HG02798 (cell line): ENCODE results near the gene STPG2.
"Not testable (repeated sequence)": the region's sequence is repeated elsewhere in the genome, so short reads cannot be mapped to it uniquely, and the experiment has no call there.

Source experiments
- ATAC-seq: cut with Tn5 transposase; IDR thresholded peaks from one replicate; pipeline ENCODE4 v1.9.1; 2021; ENCODE audit warnings: mild to moderate bottlenecking; ENCODE audit not compliant: unreplicated experiment, poor library complexity

Gene STPG2

DNA sequence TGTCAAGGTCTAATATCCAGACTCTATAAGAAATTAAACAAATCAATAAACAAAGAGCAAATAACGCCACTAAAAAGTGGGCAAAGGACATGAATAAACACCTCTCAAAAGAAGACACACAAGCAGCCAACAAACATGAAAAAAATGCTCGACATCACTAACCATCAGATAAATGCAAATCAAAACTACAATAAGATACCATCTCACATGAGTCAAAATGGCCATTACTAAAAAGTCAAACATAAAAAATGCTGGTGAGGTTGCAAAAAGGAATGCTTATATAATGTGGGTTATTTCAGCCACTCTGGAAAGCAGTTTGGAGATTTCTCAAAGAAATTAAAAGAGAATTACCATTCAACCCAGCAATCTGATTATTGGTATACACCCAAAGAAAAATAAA is 481.1 kb downstream of the STPG2 start:
- ATAC-seq = no peak

DNA sequence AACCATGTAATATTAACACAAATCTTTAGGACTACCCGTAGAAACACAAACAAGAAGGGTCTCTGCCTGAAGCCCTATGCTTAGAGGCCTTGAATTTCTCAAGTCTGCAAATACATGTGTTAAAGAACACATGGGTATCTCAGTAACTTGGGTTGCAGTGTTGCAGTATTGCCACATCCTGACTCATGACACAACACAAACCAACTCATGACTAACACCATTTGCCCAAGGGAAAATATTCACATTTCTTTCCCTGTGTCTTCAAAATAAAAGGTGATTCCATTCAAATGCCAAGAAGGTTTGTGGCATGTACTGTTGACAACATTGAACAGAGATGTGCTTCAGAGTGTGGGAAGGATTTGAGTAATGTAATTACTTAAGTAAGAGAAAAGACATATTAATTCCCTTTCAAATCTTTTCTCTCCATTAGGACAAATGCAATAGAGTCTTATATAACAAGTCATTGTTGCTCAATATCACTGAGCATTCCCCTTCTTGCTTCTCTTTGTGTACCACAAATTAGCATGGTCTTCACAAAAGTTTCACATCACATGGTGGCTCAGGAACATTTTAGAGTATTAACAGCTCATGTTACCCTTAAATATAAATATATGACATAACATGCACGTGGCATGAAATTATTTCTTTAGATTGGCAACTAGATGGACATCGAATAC is 487.1 kb downstream of the STPG2 start:
- ATAC-seq = no peak

DNA sequence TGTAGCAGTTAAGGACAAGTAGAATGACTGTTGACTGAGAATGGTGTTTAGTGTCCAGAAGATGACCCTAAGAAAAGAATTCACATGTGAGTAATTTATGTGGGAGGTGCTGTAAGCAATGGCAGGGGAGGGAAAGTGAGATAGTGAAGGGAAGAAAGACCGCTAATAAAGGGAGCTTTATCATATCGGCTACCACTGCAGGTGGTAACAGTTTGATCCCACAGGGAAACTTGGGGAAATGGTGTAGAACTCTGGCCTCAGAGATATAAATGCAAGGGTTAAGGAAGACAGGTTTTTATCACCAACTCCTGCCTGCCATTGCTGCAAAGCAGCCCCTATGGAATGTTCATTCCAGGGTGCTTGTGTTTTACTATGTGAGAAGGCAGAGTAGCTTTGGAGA is 489.6 kb downstream of the STPG2 start:
- ATAC-seq = no peak

DNA sequence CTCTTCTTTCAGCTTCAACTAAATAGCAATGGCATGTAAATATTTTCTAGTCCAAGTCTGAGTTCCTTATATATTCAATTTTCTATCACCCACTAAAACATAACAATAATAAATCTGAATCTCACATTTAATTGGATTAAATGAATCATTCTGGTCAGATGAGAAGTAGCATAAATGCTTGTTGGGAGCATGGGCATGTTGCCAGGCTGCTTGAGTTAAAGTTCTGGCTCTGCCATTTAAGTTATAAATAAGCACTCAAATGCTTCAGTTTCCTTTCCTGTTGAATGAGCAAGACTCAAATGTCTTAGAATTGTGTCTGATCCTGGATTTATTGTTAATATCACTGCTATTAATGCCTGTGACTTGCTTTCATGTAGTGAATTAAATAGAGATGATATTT is 496.3 kb downstream of the STPG2 start:
- no peak for ATAC-seq

DNA sequence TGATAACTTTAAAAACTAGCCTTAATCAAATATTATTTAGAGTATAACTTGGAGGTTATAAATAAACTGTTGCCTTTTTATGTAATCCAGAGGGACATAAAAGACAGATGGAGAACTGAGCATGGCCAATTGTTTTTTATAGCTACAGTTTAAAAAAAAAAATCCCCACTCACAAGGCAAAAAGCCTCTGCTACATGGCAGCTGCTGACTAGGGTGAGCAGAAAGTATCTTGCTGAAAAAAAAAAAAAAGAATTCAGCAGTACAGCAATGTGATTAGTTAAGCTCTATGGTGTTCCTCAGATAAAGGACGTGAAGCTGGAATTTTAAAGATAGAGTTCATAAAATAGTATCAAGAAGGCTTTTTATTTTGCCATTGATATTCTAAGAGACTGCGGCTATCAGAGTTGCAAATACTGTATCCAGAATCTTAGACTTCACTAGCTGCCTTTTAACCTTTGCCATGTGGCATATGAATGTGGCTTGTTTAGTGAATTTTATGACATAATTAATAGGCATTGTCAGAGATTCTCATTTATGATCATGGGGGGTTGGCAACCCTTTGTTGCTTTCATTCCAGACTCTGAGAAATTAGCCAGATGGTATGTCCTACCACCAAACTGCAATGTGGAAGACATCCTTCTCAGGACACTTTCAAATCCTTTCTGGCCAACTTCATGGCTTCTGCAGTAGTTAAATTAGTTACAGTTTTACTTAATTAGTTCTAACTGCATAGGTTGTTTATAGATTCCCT is 498.0 kb downstream of the STPG2 start:
- no peak for ATAC-seq

DNA sequence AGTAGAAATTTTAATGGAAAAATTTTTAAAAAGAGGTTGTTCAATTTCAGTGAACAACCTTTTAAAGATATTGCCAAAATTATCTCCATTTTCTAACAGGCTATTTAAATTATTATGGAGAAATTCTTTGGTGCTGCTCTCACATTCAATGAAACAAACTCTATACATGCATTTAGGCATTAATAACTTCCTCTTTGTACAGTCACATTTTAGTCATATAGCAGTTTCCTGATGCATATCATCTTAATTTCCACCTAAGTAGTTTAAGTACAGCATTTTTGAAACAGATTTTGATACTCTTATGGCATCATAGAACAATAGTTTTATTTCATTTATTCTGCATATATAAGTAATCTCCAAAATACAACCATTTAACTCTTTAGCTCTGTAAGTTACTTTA is 500.1 kb downstream of the STPG2 start:
- ATAC-seq = no peak

DNA sequence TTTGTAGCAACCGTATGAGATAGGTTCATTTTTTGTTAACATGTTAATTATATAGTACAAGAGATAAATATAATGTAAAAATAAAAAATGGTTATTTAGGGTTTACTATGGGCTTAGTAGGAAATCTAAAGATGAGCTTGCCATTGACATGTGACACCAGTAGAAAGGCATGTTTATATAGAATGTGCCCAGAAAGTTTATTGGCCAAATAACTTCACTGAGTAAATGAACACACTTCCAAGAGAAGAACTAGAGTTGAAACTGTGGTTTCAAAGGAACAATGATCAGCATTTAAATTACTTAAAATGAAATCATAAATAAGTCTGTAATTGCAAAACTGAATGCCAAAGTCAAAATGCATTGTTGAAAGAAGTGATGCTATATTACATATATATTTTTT is 503.3 kb downstream of the STPG2 start:
- no peak for ATAC-seq

DNA sequence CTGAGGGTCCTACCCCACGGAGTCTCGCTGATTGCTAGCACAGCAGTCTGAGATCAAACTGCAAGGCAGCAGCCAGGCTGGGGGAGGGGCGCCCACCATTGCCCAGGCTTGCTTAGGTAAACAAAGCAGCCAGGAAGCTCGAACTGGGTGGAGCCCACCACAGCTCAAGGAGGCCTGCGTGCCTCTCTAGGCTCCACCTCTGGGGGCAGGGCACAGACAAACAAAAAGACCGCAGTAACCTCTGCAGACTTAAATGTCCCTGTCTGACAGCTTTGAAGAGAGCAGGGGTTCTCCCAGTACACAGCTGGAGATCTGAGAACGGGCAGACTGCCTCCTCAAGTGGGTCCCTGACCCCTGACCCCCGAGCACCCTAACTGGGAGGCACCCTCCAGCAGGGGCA is 509.4 kb downstream of the STPG2 start:
- not testable (repeated sequence) for ATAC-seq

DNA sequence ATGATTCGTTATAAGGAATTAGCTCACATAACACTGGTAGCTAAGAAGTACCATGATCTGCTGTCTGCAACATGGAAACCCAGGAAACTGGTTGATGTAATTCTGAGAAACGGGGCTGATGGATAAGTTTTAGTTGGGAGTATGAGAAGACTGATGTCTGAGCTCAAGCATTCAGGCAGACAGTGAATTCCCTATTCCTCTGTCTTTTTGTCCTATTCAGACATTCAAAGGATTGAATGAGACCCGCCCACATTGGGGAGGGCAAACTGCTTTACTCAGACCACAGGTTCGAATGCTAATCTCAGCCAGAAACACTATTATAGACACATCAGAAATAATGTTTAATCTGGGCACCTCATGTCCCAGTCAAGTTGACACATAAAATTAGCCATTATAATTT is 515.5 kb downstream of the STPG2 start:
- no peak for ATAC-seq

DNA sequence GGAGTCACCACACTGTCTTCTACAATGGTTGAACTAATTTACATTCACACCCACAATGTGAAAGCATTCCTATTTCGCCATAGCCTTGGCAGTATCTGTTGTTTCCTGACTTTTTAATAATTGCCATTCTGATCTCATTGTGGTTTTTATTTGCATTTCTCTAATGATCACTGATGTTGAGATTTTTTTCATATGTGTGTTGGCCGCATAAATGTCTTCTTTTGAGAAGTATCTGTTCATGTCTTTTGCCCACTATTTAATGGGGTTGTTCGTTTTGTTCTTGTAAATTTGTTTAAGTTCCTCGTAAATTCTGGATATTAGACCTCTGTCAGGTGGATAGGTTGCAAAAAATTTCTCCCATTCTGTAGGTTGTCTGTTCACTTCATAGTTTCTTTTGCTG is 519.1 kb downstream of the STPG2 start:
- no peak for ATAC-seq

DNA sequence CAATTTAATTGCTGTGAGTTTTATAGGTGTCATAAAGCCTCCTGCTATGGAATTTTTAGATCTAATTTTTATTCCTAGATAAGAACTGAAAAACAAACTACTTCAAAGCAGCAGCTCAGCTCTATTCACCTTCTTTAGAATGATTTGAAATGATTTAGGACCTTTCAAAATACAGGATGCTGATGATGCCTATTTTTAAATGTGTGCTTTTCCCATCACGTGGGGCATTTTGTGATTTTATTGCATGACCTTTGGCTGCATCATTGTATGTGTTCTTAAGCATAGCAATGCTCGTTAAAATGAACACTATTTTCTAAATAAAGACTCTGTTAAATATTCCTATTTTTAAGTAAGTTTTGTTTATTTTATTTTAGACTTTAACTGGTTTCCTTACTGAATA is 537.3 kb downstream of the STPG2 start:
- ATAC-seq = no peak

DNA sequence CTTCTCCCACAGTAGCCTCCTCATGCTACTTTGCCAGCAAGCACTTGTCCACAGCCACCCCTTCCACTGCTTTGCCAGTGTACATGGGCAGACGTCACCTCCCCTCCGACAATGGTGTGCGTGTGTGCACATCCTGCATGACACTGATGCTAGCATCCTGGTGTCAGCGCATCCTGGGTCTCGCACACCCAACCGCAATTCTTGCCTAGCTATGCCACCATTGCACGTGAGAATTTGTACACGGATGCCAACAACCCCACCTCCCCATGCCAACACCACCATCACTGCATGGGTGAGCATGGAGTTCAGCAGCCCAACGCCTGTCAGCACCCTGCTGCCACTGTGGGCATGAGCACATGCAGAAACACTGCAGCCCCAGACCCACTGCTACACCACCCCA is 550.0 kb downstream of the STPG2 start:
- no peak for ATAC-seq

DNA sequence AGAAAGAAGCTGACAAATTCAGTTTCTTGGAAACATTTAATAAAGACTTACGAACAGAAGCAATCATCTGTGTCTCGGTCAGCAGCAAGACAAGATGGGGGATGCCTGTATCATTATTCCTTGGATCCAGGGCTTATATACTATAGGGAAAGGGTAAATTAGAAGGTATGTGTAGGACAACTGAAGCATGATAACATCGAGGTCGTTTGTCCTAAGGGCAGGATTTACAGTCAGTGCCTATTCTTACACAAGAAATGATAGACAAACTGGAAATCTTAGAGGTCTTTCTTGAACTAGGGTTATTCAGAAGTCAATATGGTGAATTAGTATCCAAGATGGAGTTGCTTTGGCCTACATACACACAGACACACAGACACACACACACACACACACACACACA is 553.0 kb downstream of the STPG2 start:
- ATAC-seq = no peak

DNA sequence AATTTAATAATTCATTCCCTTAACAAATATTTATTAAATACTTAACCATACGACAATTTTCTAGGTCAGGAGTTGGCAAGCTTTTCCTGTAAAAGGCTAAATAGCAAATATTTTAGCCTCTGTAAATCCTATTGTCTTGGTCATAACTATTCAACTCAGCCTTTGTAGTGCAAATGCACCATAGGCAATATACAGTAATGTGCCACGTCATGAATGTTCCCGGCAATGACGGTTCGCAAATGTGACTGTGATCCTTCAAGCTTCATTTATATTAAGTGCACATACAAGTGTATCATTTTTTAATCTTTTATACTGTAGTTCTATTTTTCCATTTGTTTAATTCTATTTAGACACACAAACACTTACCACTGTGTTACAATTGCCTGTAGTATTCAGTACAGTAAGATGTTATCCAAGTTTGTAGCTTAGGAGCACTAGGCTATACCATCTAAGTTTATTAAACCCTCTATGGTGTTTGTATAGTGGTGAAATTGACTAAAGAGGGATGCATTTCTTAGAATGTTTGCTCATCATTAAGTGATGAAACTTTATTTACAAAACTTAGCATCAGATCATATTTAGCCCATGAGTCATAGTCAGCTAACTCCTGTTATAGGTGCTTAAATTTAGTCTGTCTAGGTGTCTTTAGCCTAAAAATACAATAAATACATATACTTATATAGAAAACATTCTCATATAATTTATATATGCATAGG is 553.6 kb downstream of the STPG2 start:
- ATAC-seq = no peak

DNA sequence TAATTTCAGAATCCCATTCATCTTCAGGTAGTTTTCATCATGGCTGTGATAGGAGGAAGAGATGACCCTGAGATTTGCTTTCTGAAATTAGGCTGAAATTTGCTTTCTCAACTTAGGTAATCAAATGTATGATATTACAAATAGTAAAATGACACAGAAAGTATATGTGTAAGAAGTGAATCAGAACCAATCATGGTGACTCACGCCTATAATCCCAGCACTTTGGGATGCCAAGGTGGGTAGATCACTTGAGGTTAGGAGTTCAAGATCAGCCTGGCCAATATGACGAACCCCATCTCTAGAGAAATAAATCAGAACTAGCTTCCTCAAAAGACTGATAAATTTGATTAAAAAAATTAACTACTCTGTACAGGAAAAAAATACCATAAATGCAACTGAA is 555.4 kb downstream of the STPG2 start:
- no peak for ATAC-seq

DNA sequence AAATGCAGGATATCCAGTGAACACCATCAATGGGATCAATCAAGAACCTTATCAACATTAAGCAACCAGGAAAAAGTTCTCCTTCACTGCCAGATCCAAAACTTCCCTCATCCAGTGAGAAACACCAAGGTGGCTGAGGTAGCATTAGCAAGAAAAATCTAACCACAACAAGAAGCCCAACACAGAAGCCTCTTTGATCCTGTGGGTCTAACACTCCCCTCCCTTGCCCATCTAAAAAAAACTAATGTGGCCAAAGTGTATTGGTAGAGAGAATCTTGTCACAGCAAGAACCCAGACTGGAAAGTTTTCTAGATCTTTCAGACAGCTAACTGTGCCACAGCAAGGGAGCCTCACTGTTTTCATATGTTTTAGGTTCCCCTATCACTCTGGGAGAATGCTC is 558.0 kb downstream of the STPG2 start:
- no peak for ATAC-seq

DNA sequence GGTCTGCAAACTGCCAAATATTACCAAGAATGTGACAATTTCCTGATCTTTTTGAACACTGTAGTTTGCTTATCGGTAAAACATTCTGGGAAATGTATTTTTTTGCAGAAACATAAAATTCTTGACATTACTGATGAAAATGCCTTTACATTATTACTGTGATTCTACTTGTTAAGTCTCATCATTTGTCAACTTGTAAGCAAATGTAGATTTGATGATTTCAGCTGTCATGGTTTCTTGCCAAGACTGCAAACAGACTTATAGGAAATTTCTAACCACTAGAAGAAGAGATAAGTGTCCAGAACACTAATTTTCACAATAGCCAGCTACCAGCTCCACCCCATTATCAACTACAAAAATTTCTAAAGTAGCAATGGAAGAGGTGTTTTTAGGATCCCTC is 560.4 kb downstream of the STPG2 start:
- ATAC-seq = no peak

DNA sequence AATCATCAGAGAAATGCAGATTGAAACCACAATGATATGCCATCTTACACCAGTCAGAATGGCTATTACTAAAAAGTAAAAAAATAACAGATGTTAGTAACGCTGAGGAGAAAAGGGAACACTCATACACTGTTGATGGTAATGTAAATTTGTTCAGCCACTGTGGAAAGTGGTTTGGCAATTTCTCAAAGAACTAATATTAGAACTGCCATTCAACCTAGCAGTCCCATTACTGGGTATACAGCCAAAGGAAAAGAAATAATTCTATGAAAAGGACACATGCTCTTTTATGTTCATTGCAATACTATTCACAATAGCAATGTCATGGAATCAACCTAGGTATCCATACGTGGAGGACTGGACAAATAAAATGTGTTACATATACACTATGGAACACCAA is 566.3 kb downstream of the STPG2 start:
- no peak for ATAC-seq

DNA sequence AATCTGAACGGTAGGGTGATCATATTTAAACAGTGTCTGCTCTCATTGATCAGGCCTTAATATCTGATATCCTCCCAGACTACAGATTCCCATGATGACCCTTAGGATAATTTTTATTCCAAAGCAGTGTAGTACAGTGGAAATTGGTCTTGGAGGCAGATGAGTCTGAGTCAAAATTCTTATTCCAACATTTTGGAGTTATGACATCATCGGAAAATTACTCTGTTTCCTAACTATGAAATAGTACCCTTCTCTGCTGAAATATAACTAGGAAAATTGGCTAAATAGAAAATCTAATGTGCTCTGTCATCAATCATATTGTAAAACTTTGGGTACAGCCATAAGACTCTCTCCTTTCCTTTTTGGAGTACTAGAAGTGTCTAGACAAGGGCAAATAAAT is 583.3 kb downstream of the STPG2 start:
- ATAC-seq = no peak

DNA sequence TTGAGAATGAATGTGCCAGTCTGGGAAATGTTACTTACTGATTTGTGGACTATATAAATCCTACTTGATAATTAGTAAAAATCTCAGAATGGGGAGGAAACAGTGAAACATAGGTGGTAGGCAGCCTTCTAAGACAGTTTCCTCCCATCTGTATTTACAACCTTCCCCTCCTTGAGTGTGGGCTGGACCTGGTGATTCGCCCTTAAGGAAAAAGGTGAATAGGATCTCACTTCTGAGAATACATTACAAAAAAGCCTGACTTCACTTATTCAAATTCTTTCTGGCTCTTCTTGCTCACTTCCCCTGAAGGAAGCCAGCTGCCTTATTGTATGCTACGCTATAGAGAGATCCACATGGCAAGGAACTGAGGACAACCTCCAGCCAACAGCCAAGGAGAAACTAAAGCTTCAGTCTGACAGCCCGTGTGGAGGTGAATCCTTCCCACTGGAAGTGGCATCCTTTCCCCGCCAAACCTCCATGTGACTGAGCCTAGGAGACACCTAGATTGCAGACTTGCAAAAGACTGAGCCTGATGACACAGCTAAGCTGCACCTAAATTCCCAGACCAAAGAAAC is 585.0 kb downstream of the STPG2 start:
- ATAC-seq = no peak

DNA sequence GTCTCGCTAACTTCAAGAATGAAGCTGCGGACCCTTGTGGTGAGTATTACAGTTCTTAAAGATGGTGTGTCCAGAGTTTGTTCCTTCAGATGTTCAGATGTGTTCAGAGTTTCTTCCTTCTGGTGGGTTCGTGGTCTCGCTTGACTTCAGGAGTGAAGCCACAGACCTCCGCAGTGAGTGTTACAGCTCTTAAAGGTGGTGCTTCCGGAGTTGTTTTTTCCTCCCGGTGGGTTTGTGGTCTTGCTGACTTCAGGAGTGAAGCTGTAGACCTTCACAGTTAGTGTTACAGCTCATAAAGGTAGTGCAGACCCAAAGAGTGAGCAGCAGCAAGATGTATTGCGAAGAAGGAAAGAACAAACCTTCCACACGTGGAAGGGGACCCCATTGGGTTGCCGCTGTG is 592.6 kb downstream of the STPG2 start:
- ATAC-seq = not testable (repeated sequence)
